ENCODE measurements around the gene ADRA2A. TPM values are rescaled to one million over a fixed set of nuclear protein-coding genes. Genes with fewer than 3 reads are reported as not detected.
A peak's percentile ranks its signal among the peaks of the same experiment; 100 is the strongest.

Gene ADRA2A
- total and polyA plus RNA-seq, 2 experiments from 2014 or later: 1.8 to 1.9 TPM

DNA sequence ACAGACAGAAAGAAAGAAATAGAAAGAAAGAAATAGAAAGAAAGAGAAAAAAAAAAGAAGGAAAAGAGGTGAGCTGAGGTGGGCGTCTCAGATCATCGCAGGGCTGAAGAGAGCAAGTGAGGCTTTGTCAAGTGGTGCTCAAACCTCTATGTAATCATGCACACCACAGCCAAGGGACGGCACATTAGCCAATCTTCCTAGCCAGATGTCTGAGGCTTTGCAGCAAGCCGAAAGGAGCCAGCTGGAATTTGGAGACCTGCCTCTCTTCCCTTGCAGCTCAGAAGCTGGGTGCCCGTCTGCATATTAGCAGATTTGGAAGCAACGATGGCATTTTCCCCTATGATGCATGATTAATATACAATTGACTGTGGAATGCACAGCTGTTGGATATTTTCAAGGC, 52.5 kb downstream of the ADRA2A start:
- DNase-seq (ENCODE audit: low spot score): no peak
- WGBS (ENCODE audit: low lambda C conversion rate, missing lambda C conversion rate): 78% methylated on average over 6 of the region's 6 CpGs
- H3K4me2 ChIP-seq: no peak overlapping the region
- H3K9me2 ChIP-seq (replicated peaks; ENCODE audit: insufficient read depth): no peaks in the 10 kb centered on the region
- TF ChIP-seq EZH2 (IDR thresholded peaks at IDR 0.05; ENCODE audit: borderline replicate concordance): no peak
- TF ChIP-seq, protein P1, sequence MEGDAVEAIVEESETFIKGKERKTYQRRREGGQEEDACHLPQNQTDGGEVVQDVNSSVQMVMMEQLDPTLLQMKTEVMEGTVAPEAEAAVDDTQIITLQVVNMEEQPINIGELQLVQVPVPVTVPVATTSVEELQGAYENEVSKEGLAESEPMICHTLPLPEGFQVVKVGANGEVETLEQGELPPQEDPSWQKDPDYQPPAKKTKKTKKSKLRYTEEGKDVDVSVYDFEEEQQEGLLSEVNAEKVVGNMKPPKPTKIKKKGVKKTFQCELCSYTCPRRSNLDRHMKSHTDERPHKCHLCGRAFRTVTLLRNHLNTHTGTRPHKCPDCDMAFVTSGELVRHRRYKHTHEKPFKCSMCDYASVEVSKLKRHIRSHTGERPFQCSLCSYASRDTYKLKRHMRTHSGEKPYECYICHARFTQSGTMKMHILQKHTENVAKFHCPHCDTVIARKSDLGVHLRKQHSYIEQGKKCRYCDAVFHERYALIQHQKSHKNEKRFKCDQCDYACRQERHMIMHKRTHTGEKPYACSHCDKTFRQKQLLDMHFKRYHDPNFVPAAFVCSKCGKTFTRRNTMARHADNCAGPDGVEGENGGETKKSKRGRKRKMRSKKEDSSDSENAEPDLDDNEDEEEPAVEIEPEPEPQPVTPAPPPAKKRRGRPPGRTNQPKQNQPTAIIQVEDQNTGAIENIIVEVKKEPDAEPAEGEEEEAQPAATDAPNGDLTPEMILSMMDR (IDR thresholded peaks at IDR 0.05; ENCODE audit: poor library complexity): no peak
- TF ChIP-seq EZH2phosphoT487 (IDR thresholded peaks at IDR 0.05; ENCODE audit: low read depth, severe bottlenecking, unreplicated experiment): no peak
- H4K20me1 ChIP-seq (ENCODE audit: insufficient read depth, poor library complexity, severe bottlenecking): no peaks in the 10 kb centered on the region
- H3K79me2 ChIP-seq: no peaks in the 10 kb centered on the region
- no peaks in the 10 kb centered on the region for H3K36me3 ChIP-seq (replicated peaks; ENCODE audit: insufficient read depth, low read depth)
- H3K27me3 ChIP-seq: peaks cover 28% of the 10 kb centered on the region
- H3K4me3 ChIP-seq: no peak overlapping the region
- no peaks in the 10 kb centered on the region for H3K9me3 ChIP-seq (ENCODE audit: low read depth)
- no peak overlapping the region for H2AFZ ChIP-seq
- no peaks in the 10 kb centered on the region for H3K4me1 ChIP-seq (ENCODE audit: insufficient read depth)
- no peak overlapping the region for H3K27ac ChIP-seq

DNA sequence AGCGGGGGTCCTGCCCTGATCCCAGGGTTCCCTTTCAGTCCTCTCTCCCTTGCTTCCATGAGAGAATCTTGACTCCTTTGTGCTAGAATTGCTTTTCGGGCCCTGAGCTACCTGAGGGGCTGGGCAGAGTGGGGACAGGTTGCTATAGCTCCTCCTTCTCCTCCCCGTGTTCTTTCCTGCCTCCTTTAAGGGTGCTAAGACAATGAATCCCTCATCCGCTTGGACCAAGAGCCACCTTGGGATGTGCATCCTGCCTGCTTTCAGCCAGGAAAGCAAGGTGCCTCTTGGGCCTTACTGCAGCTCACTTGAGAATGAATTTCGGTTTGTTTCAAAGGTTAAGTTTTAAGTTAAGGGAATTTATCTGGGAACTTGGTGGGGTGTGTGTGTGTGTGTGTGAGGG, 53.6 kb downstream of the ADRA2A start:
- H4K20me1 ChIP-seq (ENCODE audit: insufficient read depth, poor library complexity, severe bottlenecking): no peaks in the 10 kb centered on the region
- no peak overlapping the region for H2AFZ ChIP-seq
- no peak for DNase-seq (ENCODE audit: low spot score)
- H3K9me2 ChIP-seq (replicated peaks; ENCODE audit: insufficient read depth): no peaks in the 10 kb centered on the region
- H3K4me1 ChIP-seq (ENCODE audit: insufficient read depth): no peaks in the 10 kb centered on the region
- no peaks in the 10 kb centered on the region for H3K36me3 ChIP-seq (replicated peaks; ENCODE audit: insufficient read depth, low read depth)
- WGBS (ENCODE audit: low lambda C conversion rate, missing lambda C conversion rate): 70% methylated on average over 5 of the region's 5 CpGs
- no peaks in the 10 kb centered on the region for H3K9me3 ChIP-seq (ENCODE audit: low read depth)
- no peak for TF ChIP-seq EZH2 (IDR thresholded peaks at IDR 0.05; ENCODE audit: borderline replicate concordance)
- TF ChIP-seq EZH2phosphoT487 (IDR thresholded peaks at IDR 0.05; ENCODE audit: low read depth, severe bottlenecking, unreplicated experiment): no peak
- TF ChIP-seq, protein P1 (IDR thresholded peaks at IDR 0.05; ENCODE audit: poor library complexity): no peak
- H3K79me2 ChIP-seq: no peaks in the 10 kb centered on the region
- H3K4me3 ChIP-seq: no peak overlapping the region
- H3K27ac ChIP-seq: no peak overlapping the region
- H3K27me3 ChIP-seq: peaks cover 28% of the 10 kb centered on the region
- peak overlapping the region; percentile 49 for H3K4me2 ChIP-seq

Small RNA genes lying within 50 kb of the gene (small RNA-seq; reads per million reads assigned to genes)
- gene AL355863.1: not detected

Other genes starting within 250 kb of the ADRA2A start
- 246 and 315 TPM in 2 replicates for gene PDCD4, start 205.1 kb upstream of the ADRA2A start, total RNA-seq
- gene PDCD4, start 205.1 kb upstream of the ADRA2A start, polyA plus RNA-seq: 791 and 862 TPM in 2 replicates
- 21.2 and 47.9 TPM in 2 replicates for gene BBIP1, start 157.8 kb upstream of the ADRA2A start, total RNA-seq
- gene BBIP1, start 157.8 kb upstream of the ADRA2A start, polyA plus RNA-seq: 19.7 and 21.5 TPM in 2 replicates
- gene SHOC2, start 157.4 kb upstream of the ADRA2A start, total RNA-seq: 45.2 and 58.9 TPM in 2 replicates
- gene SHOC2, start 157.4 kb upstream of the ADRA2A start, polyA plus RNA-seq: 23.0 and 27.5 TPM in 2 replicates